HepG2 (cell line): ENCODE data around the gene RHOXF1. TPM values are rescaled to one million over a fixed set of nuclear protein-coding genes. Genes with fewer than 3 reads are reported as not detected.

Experiments
- ATAC-seq: fragments of 200-7000 bp; cut with Tn5 transposase; 3 replicates; pipeline ENCODE4 v1.9.1; 2020; ENCODE audit warnings: mild to moderate bottlenecking, moderate library complexity
- BruUV-seq: library from RNA; stranded (reverse); fragments of 400-500 nt; replicated peaks from 2 replicates; lab custom pipeline; 2021; lab: Mats Ljungman, UMichigan
- CTCF ChIA-PET: fragments of 300-600 bp; formaldehyde crosslinking; extraction: SDS; loops from one replicate; lab custom pipeline; 2021; ENCODE audit warnings: low total read pairs, inconsistent platforms, low intra/inter-chr PET ratio; lab: Yijun Ruan, JAX
- POLR2A ChIA-PET: fragments of 350-600 bp; sonication (Branson Sonifier 250); formaldehyde crosslinking; loops from one replicate; lab custom pipeline; 2020; ENCODE audit warnings: antibody characterized with exemption, inconsistent platforms; lab: Yijun Ruan, JAX
- DNase-seq: peaks from one replicate; pipeline ENCODE4 v3.0.0-alpha.2; 2015; ENCODE audit warnings: low spot score
- FAIRE-seq: peaks from 3 replicates; lab custom pipeline; 2011; peaks lifted over from hg19 to GRCh38; lab: Jason Lieb, UNC
- H2AFZ ChIP-seq: one replicate; pipeline ENCODE4 v1.6.1; 2011; ENCODE audit warnings: low read length, inconsistent platforms
- H3K27ac ChIP-seq: fragments of 300-600 bp; 3 replicates; pipeline ENCODE4 v1.8.0; 2011; ENCODE audit warnings: mixed run types, mild to moderate bottlenecking, mixed read lengths, low read length, inconsistent platforms; ENCODE audit not compliant: insufficient read depth; ENCODE audit errors: extremely low read length
- H3K27me3 ChIP-seq, 2 experiments: fragments of 200-600 bp in 1 of 2; 2 replicates in 1 of 2; 3 replicates in 1 of 2; pipeline versions ENCODE4 v1.6.0 to v1.8.0; 2011; ENCODE audit warnings: low read length in 2 of 2, mild to moderate bottlenecking in 2 of 2, moderate library complexity in 2 of 2, inconsistent platforms in 1 of 2; ENCODE audit not compliant: insufficient read depth in 2 of 2, control insufficient read depth in 1 of 2
- H3K36me3 ChIP-seq, 2 experiments: fragments of 200-600 bp in 1 of 2; replicated peaks in 1 of 2; 2 replicates in 1 of 2; 3 replicates in 1 of 2; pipeline versions ENCODE4 v1.5.1 to v1.8.0; 2011; ENCODE audit warnings: low read length in 2 of 2, inconsistent platforms in 1 of 2; ENCODE audit not compliant: insufficient read depth in 2 of 2, control insufficient read depth in 1 of 2
- H3K4me1 ChIP-seq: 2 replicates; pipeline ENCODE4 v1.5.1; 2012; ENCODE audit warnings: low read length, inconsistent platforms; ENCODE audit not compliant: insufficient read depth
- H3K4me2 ChIP-seq: 2 replicates; pipeline ENCODE4 v1.6.0; 2011; ENCODE audit warnings: low read depth, low read length, inconsistent platforms
- H3K4me3 ChIP-seq, 3 experiments: fragments of 200-600 bp in 1 of 3; sonication (generic), shearing (Covaris generic) in 1 of 3; replicated peaks in 1 of 3; 2 replicates each; pipeline ENCODE4 v1.5.1; 2011 to 2016; ENCODE audit warnings: low read length in 3 of 3, inconsistent platforms in 2 of 3, low read depth in 2 of 3, mild to moderate bottlenecking in 2 of 3, control low read depth in 1 of 3, mixed read lengths in 1 of 3; ENCODE audit not compliant: insufficient read depth in 1 of 3
- H3K79me2 ChIP-seq: one replicate; pipeline ENCODE4 v1.6.1; 2011; ENCODE audit warnings: low read length, inconsistent platforms; ENCODE audit not compliant: insufficient read depth
- H3K9ac ChIP-seq: 2 replicates; pipeline ENCODE4 v1.6.0; 2011; ENCODE audit warnings: mild to moderate bottlenecking, low read depth, low read length, inconsistent platforms; ENCODE audit not compliant: insufficient read depth
- H3K9me3 ChIP-seq: 2 replicates; pipeline ENCODE4 v1.5.1; 2012; ENCODE audit warnings: mild to moderate bottlenecking, low read length
- H4K20me1 ChIP-seq: 2 replicates; pipeline ENCODE4 v1.6.0; 2011; ENCODE audit warnings: inconsistent platforms, mild to moderate bottlenecking, low read length, moderate library complexity; ENCODE audit not compliant: insufficient read depth
- CCAR2 ChIP-seq: fragments of 200-400 bp; formaldehyde crosslinking; optimal IDR thresholded peaks from 2 replicates; pipeline ENCODE3; 2018; ENCODE audit warnings: low read depth, mild to moderate bottlenecking, low read length, moderate library complexity
- CTCF ChIP-seq: sonication (generic); formaldehyde crosslinking; IDR thresholded peaks from 2 replicates; pipeline ENCODE4 v1.5.0; 2020; ENCODE audit warnings: mild to moderate bottlenecking, missing genetic modification reagents, moderate library complexity
- GPN1 ChIP-seq: sonication (generic); formaldehyde crosslinking; IDR thresholded peaks from 2 replicates; pipeline ENCODE4 v1.5.1; 2020; ENCODE audit warnings: missing genetic modification reagents, borderline replicate concordance
- HNF1A ChIP-seq, 2 experiments: sonication (generic) in 1 of 2; formaldehyde crosslinking in 1 of 2; IDR thresholded peaks; 2 replicates each; pipeline versions ENCODE4 v1.4.0 to v1.6.1; 2016 to 2020; ENCODE audit warnings: borderline replicate concordance in 1 of 2, low read depth in 1 of 2, mild to moderate bottlenecking in 1 of 2, missing genetic modification reagents in 1 of 2
- MXD3 ChIP-seq: IDR thresholded peaks from 2 replicates; pipeline ENCODE4 v1.6.1; 2016; ENCODE audit warnings: mild to moderate bottlenecking, missing biosample characterization, missing genetic modification reagents
- NFAT5 ChIP-seq: sonication (generic); formaldehyde crosslinking; IDR thresholded peaks from 2 replicates; pipeline ENCODE4 v1.4.0; 2020; ENCODE audit warnings: missing genetic modification reagents
- XBP1 ChIP-seq: sonication (generic); formaldehyde crosslinking; IDR thresholded peaks from 2 replicates; pipeline ENCODE4 v1.5.0; 2020; ENCODE audit warnings: missing genetic modification reagents
- ZNF326 ChIP-seq: sonication (generic); formaldehyde crosslinking; IDR thresholded peaks from 2 replicates; pipeline ENCODE4 v1.4.0; 2020; ENCODE audit warnings: missing genetic modification reagents, borderline replicate concordance
- ZNF335 ChIP-seq: sonication (generic); formaldehyde crosslinking; IDR thresholded peaks from 2 replicates; pipeline ENCODE4 v1.4.0; 2020; ENCODE audit warnings: missing genetic modification reagents
- ZNF432 ChIP-seq: sonication (generic); formaldehyde crosslinking; IDR thresholded peaks from 2 replicates; pipeline ENCODE4 v1.5.0; 2020; ENCODE audit warnings: missing genetic modification reagents, mild to moderate bottlenecking, borderline replicate concordance
- ZSCAN20 ChIP-seq: sonication (generic); formaldehyde crosslinking; IDR thresholded peaks from 2 replicates; pipeline ENCODE4 v1.4.0; 2020; ENCODE audit warnings: missing genetic modification reagents, mild to moderate bottlenecking, borderline replicate concordance
- WGBS: methylation state at CpG from one replicate; pipeline ENCODE4 v1.1.6; 2017; ENCODE audit warnings: low lambda C conversion rate; 5-methylcytosine and 5-hydroxymethylcytosine counted together
- in situ Hi-C: cut with HindIII; loops from 2 replicates; pipeline ENCODE4 v1.10.0; 2017; ENCODE audit warnings: low pct_unique_long_range_greater_than_20kb; ENCODE audit not compliant: extremely low pct_ligation_motif_present
- intact Hi-C: fragments of 100-400 bp; cut with micrococcal nuclease; formaldehyde crosslinking; loops from one replicate; pipeline ENCODE4 v1.10.0; 2022; ENCODE audit not compliant: unreplicated experiment
- polyA plus RNA-seq, 8 experiments: library from polyadenylated mRNA; depleted of rRNA in 3 of 8; stranded (reverse) in 7 of 8; unstranded in 1 of 8; fragments of >200 nt; fragmentation: Illumina TruSeq in 4 of 8; extraction: Trizol in 4 of 8; gene quantifications; 2 replicates each; pipeline versions ENCODE4 v1.2.1 to v1.2.3, GENCODE V29; 2011 to 2016; ENCODE audit warnings: low read depth in 4 of 8, missing spikeins in 1 of 8, mixed read lengths in 1 of 8; ENCODE audit not compliant: insufficient read depth in 1 of 8
- total RNA-seq, 5 experiments: library from RNA; depleted of rRNA; stranded (reverse); fragments of >200 nt; fragmentation: Illumina TruSeq; extraction: Trizol; gene quantifications; 2 replicates each; pipeline ENCODE4 v1.2.3, GENCODE V29; 2016; ENCODE audit warnings: low read depth in 1 of 5

RHOXF1 gene
- total and polyA plus RNA-seq, 2 of the 13 experiments (the other 11 are each of a cell fraction or from before 2014, with no cell fraction given), result not detected

GRCh38 chrX:120111611-120112010 is 4.1 kb downstream of the RHOXF1 start (continued):
- no peak for TF ChIP-seq NFAT5 (CRISPR knock-in tag)

GRCh38 chrX:120109378-120109777 is 6.3 kb downstream of the RHOXF1 start:
- in situ Hi-C loops, result no loop called here
- H3K4me2 ChIP-seq, result no peak overlapping the region
- no peaks in the 10 kb centered on the region for H3K79me2 ChIP-seq
- CTCF ChIA-PET, result no interaction called here
- H3K9ac ChIP-seq, result no peak overlapping the region
- TF ChIP-seq CTCF (CRISPR knock-in tag) (no peak), GPN1 (CRISPR knock-in tag) (no peak), XBP1 (CRISPR knock-in tag) (no peak), HNF1A (IDR thresholded peaks at IDR 0.05; ENCODE audit: low read depth) (no peak), HNF1A (CRISPR knock-in tag; IDR thresholded peaks at IDR 0.05; ENCODE audit: borderline replicate concordance) (no peak), ZNF326 (CRISPR knock-in tag) (no peak), MXD3 (CRISPR knock-in tag) (no peak), ZSCAN20 (CRISPR knock-in tag) (no peak), CCAR2 (no peak), ZNF432 (CRISPR knock-in tag) (no peak), ZNF335 (no peak)
- TF ChIP-seq, all 625 proteins: peak for 0
- POLR2A ChIA-PET, result no interaction called here
- Histone ChIP-seq H4K20me1 (no peaks in the 10 kb centered on the region), H3K4me1 (no peaks in the 10 kb centered on the region), H3K9me3 (no peaks in the 10 kb centered on the region), H3K36me3 (no peaks in the 10 kb centered on the region), H2AFZ (no peak overlapping the region), H3K27ac (no peak overlapping the region), H3K4me3 (no peak overlapping the region), H3K27me3 (no peaks in the 10 kb centered on the region)
- intact Hi-C loops, result no loop called here
- DNase-seq (no peak), ATAC-seq (no peak), FAIRE-seq (no peak)
- WGBS, result 67% methylated on average over 1 of the region's 1 CpG
- no TSS peak for BruUV-seq
